GM18907 (cell line): ENCODE results near the gene PRKX.
"Not testable (repeated sequence)": the region's sequence is repeated elsewhere in the genome, so short reads cannot be mapped to it uniquely, and the experiment has no call there.

Experiments
- ATAC-seq: cut with Tn5 transposase; IDR thresholded peaks from one replicate; pipeline ENCODE4 v1.9.1; 2021; ENCODE audit warnings: mild to moderate bottlenecking, moderate library complexity; ENCODE audit not compliant: unreplicated experiment

The PRKX gene

GRCh38 chrX:3712051-3712869, 1.2 kb downstream of the PRKX start:
- peak; percentile 4 for ATAC-seq

- ATAC-seq = peak; percentile 39
Measured at GRCh38 chrX:3711331-3711917, 2.0 kb downstream of the PRKX start.

GRCh38 chrX:3707673-3708274, 5.7 kb downstream of the PRKX start:
- ATAC-seq = not testable (repeated sequence)

GRCh38 chrX:3706481-3706880, 7.0 kb downstream of the PRKX start:
- no peak for ATAC-seq

GRCh38 chrX:3703251-3703650, 10.2 kb downstream of the PRKX start:
- ATAC-seq = not testable (repeated sequence)

- not testable (repeated sequence) for ATAC-seq
Measured at GRCh38 chrX:3702095-3702494, 11.4 kb downstream of the PRKX start.

GRCh38 chrX:3701445-3701928, 12.0 kb downstream of the PRKX start:
- ATAC-seq = not testable (repeated sequence)

- ATAC-seq = peak; percentile 76
Measured at GRCh38 chrX:3699821-3700381, 13.5 kb downstream of the PRKX start.

GRCh38 chrX:3697701-3698279, 15.7 kb downstream of the PRKX start:
- no peak for ATAC-seq

- no peak for ATAC-seq
Measured at GRCh38 chrX:3697220-3697684, 16.2 kb downstream of the PRKX start.

- ATAC-seq = no peak
Measured at GRCh38 chrX:3695536-3695935, 17.9 kb downstream of the PRKX start.

GRCh38 chrX:3690140-3690539, 23.3 kb downstream of the PRKX start:
- ATAC-seq = no peak

- ATAC-seq = not testable (repeated sequence)
Measured at GRCh38 chrX:3683236-3683635, 30.2 kb downstream of the PRKX start.

GRCh38 chrX:3680459-3680858, 33.0 kb downstream of the PRKX start:
- ATAC-seq = no peak

GRCh38 chrX:3679669-3680068, 33.8 kb downstream of the PRKX start:
- no peak for ATAC-seq

- no peak for ATAC-seq
Measured at GRCh38 chrX:3678328-3678727, 35.1 kb downstream of the PRKX start.

- ATAC-seq = no peak
Measured at GRCh38 chrX:3674881-3675280, 38.6 kb downstream of the PRKX start.

GRCh38 chrX:3669841-3670475, 43.5 kb downstream of the PRKX start:
- no peak for ATAC-seq

- no peak for ATAC-seq
Measured at GRCh38 chrX:3666975-3667374, 46.5 kb downstream of the PRKX start.

- ATAC-seq = no peak
Measured at GRCh38 chrX:3664921-3665320, 48.5 kb downstream of the PRKX start.
